SH-SY5Y (cell line): ENCODE results near the gene NEUROD2.

Experiments
- GATA2 ChIP-seq: IDR thresholded peaks from 2 replicates; pipeline ENCODE4 v1.6.1; 2011; ENCODE audit warnings: mild to moderate bottlenecking, low read depth, low read length
- GATA3 ChIP-seq: IDR thresholded peaks from 2 replicates; pipeline ENCODE4 v1.6.1; 2011; ENCODE audit warnings: low read depth, mild to moderate bottlenecking, low read length, moderate library complexity

NEUROD2 gene

GRCh38 chr17:39607851-39608130, at the start of gene NEUROD2:
NEUROD2 (minus strand) TSS chr17:39607920; CDS start chr17:39606599, 1,321 bp downstream.
- no peak for TF ChIP-seq GATA3

- TF ChIP-seq GATA3 (no peak), GATA2 (no peak)
Measured at GRCh38 chr17:39655105-39655504, 47.4 kb upstream of the NEUROD2 start.

- no peak for TF ChIP-seq GATA3
- TF ChIP-seq GATA2: no peak
Measured at GRCh38 chr17:39653662-39654331, 46.1 kb upstream of the NEUROD2 start.

GRCh38 chr17:39653316-39653661, 45.6 kb upstream of the NEUROD2 start:
- TF ChIP-seq GATA2 (no peak), GATA3 (no peak)

GRCh38 chr17:39652587-39653315, 45.0 kb upstream of the NEUROD2 start:
- TF ChIP-seq GATA2 (no peak), GATA3 (no peak)

- TF ChIP-seq GATA3 (no peak), GATA2 (no peak)
Measured at GRCh38 chr17:39651923-39652586, 44.3 kb upstream of the NEUROD2 start.

GRCh38 chr17:39650121-39650579, 42.4 kb upstream of the NEUROD2 start:
- no peak for TF ChIP-seq GATA2
- TF ChIP-seq GATA3: no peak

- TF ChIP-seq GATA2 (no peak), GATA3 (no peak)
Measured at GRCh38 chr17:39648616-39649366, 41.1 kb upstream of the NEUROD2 start.

- TF ChIP-seq GATA3 (no peak), GATA2 (no peak)
Measured at GRCh38 chr17:39647256-39647655, 39.5 kb upstream of the NEUROD2 start.

- TF ChIP-seq GATA3 (no peak), GATA2 (no peak)
Measured at GRCh38 chr17:39643271-39643670, 35.6 kb upstream of the NEUROD2 start.

- TF ChIP-seq GATA2 (no peak), GATA3 (no peak)
Measured at GRCh38 chr17:39642291-39643074, 34.8 kb upstream of the NEUROD2 start.

GRCh38 chr17:39641883-39642282, 34.2 kb upstream of the NEUROD2 start:
- TF ChIP-seq GATA2: no peak
- TF ChIP-seq GATA3: no peak

GRCh38 chr17:39641097-39641496, 33.4 kb upstream of the NEUROD2 start:
- TF ChIP-seq GATA2: no peak

- TF ChIP-seq GATA2: no peak
Measured at GRCh38 chr17:39640591-39641031, 32.9 kb upstream of the NEUROD2 start.
